ENCODE data around the gene THEMIS.

Gene THEMIS

DNA sequence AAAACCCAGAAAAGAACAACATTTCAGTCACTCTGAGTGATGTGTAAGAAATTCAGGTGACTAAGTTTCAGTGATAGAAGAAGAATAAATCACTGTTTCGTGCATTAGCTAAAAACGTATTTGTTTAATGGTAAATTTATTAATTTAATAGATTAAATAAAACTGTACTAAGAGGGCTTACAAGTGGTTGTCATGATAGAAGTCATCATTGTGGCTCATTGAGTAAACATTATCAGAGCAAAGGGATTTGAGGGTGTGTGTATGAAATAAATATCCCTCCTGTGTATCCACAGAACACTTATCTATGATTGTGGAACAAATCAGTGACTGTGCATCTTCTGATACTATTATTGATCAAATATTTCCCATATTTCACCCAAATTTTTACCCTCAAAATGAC lies 40.1 kb downstream of the THEMIS start:
- in situ Hi-C loops (cut with HindIII; ENCODE audit: low sequenced_read_pairs), result loop anchor here (25.0 kb wide), 2 partner anchors 477 to 877 kb away; no protein-coding TSS in a partner anchor

- in situ Hi-C loops (cut with HindIII; ENCODE audit: low sequenced_read_pairs), result loop anchor here (10.0 to 25.0 kb wide), 3 partner anchors 95 to 877 kb away; no protein-coding TSS in a partner anchor
Observed at GRCh38 chr6:127859956-127860355, 40.9 kb downstream of the THEMIS start.

GRCh38 chr6:127858727-127859391 lies 42.0 kb downstream of the THEMIS start:
- in situ Hi-C loops (cut with HindIII; ENCODE audit: low sequenced_read_pairs), result loop anchor here (10.0 to 25.0 kb wide), 3 partner anchors 94 to 878 kb away; no protein-coding TSS in a partner anchor

DNA sequence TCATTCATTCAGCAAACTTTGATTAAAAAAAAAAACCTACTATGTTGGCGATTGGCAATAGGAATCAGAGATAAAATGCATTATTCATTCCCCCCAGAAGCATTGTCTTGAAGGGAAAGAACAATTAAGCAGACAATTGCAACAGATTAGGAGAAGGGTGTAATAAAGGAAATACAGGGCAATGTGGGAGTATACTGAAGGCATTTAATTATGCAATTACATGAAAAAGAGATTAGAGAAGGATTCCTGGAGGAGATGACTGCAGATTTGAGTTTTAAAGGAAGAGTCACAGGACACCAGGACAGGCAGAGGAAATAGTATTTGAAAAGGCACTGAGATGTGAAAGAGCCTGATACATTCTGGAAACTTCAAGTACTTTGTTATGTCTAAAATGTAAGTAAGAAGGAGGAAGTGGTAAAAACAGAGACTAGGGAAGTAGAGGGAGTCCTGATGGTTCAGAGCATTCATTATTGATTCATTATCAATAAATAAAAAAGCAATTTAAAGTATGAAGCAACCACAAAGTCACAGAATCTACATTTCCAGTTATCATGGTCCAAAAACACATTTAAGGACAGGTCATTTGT lies 43.7 kb downstream of the THEMIS start:
- in situ Hi-C loops (cut with HindIII; ENCODE audit: low sequenced_read_pairs), result loop anchor here (10.0 to 25.0 kb wide), 3 partner anchors 92 to 880 kb away; no protein-coding TSS in a partner anchor

- in situ Hi-C loops (cut with HindIII; ENCODE audit: low sequenced_read_pairs), result loop anchor here (10.0 to 25.0 kb wide), 3 partner anchors 91 to 882 kb away; no protein-coding TSS in a partner anchor
Observed at GRCh38 chr6:127855542-127856159, 45.2 kb downstream of the THEMIS start.

- in situ Hi-C loops (cut with HindIII; ENCODE audit: low sequenced_read_pairs), result loop anchor here (10.0 to 25.0 kb wide), 3 partner anchors 89 to 883 kb away; no protein-coding TSS in a partner anchor
Observed at GRCh38 chr6:127854009-127854408, 46.8 kb downstream of the THEMIS start.

DNA sequence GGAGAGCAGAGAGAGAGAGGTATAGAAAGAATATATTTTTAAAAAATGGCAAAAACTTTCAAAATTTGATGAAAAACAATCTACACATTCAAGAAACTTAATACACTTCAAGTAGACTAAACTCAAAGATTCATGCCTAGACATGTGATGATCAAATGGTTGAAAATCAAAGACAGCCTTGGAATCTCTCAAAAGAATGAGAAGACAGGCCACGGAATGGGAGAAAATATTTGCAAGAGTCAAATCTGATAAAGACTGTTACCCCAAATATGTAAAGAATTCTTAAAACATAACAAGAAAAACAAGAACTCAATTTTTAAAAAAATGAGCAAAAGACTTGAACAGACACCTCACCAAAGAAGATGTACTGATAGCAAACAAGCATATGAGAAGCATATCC lies 49.7 kb downstream of the THEMIS start:
- in situ Hi-C loops (cut with HindIII; ENCODE audit: low sequenced_read_pairs), result loop anchor here (10.0 to 25.0 kb wide), 3 partner anchors 86 to 886 kb away; no protein-coding TSS in a partner anchor

- in situ Hi-C loops (cut with HindIII; ENCODE audit: low sequenced_read_pairs), result no loop called here
Observed at GRCh38 chr6:127845242-127845641, 55.6 kb downstream of the THEMIS start.

DNA sequence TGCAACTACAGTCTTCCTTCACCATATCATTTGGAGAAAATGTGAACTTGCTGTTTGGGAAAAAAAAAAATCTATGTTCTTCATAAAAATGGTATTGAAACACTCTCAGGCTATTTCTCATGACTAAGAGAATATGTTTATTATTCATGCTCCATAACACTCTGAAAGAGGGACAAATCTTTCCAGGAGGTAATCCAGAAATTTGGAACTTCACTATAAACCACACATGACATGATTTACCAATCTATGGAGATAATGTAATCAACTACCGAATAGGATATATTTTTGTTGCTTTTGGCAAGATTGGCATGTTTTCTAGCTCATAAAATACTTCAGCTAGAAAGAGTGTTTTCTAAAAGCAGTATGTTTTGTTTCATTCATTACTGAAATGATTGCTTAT lies 56.3 kb downstream of the THEMIS start:
- in situ Hi-C loops (cut with HindIII; ENCODE audit: low sequenced_read_pairs), result no loop called here

DNA sequence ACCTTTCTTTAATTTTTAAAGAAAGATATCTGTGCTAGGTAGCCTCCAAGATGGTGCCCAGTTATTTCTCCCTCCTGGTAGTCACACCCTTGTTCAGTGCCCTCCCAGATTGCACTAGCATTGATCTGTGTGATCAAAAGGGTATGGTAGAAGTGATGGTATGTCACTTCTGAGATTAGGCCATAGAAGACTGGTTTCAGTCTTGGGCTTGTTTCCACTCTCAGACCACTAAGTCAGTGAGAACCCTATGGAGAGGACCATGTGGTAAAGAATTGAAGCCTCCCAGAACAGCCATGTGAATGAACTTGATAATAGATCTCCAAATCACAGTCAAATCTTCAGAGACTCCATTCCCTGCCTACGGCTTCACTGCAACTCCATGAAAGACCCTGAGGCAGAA lies 57.3 kb downstream of the THEMIS start:
- in situ Hi-C loops (cut with HindIII; ENCODE audit: low sequenced_read_pairs), result no loop called here

- in situ Hi-C loops (cut with HindIII; ENCODE audit: low sequenced_read_pairs), result no loop called here
Observed at GRCh38 chr6:127842562-127842961, 58.3 kb downstream of the THEMIS start.

DNA sequence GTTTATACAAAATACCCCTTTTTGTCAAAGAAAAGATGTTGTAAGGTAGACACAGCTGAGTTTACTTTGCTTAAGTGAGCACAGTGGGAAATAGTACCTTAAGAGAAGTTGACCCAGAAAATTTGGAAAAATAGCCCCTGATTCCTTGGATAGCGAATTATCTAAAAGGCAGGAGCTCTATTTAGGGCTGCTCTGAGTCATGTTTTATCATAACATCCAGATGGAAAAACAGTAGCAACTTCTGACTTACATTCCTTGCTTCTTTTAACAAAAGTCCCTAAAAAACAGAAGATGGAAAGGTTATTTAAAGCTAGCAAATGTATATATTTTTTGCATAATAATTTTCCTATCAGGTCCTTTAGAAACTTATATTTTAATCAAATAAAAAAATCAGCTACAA lies 59.0 kb downstream of the THEMIS start:
- in situ Hi-C loops (cut with HindIII; ENCODE audit: low sequenced_read_pairs), result no loop called here

DNA sequence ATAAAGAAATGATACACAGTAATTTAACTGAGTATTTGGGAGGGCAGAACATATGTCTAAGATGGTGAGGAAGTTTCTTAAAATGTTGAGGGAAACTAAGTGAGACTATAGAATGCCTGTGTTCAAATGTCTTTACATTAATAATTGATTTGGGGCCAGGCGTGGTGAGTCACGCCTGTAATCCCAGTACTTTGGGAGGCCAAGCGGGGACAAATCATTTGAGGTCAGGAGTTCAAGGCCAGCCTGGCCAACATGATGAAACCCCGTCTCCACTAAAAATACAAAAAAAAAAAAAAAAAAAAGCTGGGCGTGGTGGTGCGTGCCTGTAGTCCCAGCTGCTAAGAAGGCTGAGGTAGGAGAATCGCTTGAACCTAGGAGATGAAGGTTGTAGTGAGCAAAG lies 66.7 kb downstream of the THEMIS start:
- in situ Hi-C loops (cut with HindIII; ENCODE audit: low sequenced_read_pairs), result no loop called here

DNA sequence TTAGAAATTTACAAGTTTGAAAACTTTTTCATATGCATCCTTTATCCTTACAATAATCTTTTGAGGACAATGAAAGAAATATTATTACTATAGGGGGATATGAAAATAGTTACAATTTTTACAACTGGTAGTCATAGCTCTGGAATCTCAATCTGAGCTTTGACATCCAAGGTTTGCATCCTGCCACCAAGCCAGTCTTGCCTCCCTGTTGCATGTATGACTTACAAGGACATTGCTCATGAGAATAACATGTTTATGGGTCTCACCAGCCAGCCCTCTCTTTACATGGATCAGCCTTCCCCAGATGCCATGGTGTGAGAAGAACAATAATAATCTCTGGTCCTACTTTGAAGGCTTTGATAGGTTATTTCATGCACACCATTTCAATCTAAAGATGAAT lies 67.5 kb downstream of the THEMIS start:
- in situ Hi-C loops (cut with HindIII; ENCODE audit: low sequenced_read_pairs), result no loop called here

DNA sequence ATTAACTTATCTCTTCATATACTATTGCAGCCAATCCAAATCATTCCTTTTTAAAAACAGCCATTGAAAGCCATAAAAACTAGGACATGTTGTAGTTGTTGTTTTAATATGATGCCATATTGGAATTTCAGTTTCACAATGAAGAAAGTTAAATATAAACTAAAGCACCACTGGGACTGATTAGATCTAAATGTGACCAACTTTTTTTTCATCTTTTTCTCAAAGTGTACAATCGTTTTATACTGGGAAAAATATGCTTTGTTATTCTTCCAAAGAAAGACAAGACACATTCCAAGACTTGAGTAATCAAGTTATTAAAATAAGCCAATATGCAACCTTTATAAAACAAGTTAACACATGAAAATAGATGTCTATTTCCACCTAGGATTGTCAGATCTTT lies 68.5 kb downstream of the THEMIS start:
- in situ Hi-C loops (cut with HindIII; ENCODE audit: low sequenced_read_pairs), result no loop called here

GRCh38 chr6:127824061-127824460 lies 76.8 kb downstream of the THEMIS start:
- in situ Hi-C loops (cut with HindIII; ENCODE audit: low sequenced_read_pairs), result no loop called here

GRCh38 chr6:127821431-127821830 lies 79.4 kb downstream of the THEMIS start:
- in situ Hi-C loops (cut with HindIII; ENCODE audit: low sequenced_read_pairs), result no loop called here

GRCh38 chr6:127818149-127818548 lies 82.7 kb downstream of the THEMIS start:
- in situ Hi-C loops (cut with HindIII; ENCODE audit: low sequenced_read_pairs), result no loop called here

- in situ Hi-C loops (cut with HindIII; ENCODE audit: low sequenced_read_pairs), result no loop called here
Observed at GRCh38 chr6:127816643-127817042, 84.2 kb downstream of the THEMIS start.

DNA sequence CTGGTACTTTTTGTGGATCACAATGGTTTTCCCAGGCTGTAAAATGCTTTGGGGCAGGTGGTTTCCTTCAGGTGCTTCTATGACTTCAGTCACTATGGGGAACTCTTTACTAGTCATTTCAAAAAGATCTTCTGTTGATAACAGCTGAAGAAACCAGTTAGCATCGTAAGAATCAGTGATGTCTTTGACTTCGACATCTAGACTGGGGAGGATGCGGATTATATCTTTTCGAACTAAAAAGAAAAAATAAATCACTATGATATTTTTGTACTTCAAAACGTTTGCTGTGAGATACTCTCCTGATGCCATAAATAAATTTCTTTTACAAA lies 87.2 kb downstream of the THEMIS start:
- in situ Hi-C loops (cut with HindIII; ENCODE audit: low sequenced_read_pairs), result no loop called here

DNA sequence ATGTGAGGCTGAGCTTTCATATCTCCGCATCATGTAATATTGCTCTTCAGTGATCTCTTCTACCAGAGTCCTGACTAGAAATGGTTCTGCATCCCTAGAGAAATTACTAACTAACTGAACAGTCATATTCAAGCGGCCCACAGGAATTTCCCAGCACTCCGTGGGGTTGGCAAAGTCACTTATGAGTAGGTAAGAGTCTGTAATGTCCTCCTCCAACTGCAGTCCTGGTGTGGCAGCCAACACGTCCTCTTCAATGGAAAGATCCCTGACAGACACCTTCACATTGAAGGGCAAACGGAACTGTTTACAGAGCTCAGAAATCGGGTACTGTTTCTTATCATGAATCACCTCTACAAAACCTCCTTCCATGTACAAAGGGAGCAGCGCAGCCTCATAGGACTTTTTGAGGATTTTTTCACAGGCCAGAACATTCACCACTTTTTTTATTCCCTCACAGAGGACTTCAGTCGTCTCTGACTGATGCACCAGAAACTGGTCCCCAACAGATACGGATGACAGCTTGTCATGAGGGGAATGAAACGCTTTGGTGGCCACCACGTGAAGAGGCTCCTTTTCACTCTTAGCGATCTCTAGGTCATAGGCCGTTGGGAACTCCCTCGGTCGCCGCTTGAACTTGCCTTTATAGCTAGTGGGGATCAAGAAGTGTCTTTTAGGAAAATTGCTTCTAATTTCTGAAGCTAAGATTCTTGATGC lies 87.7 kb downstream of the THEMIS start:
- in situ Hi-C loops (cut with HindIII; ENCODE audit: low sequenced_read_pairs), result no loop called here
